ENCODE results near the gene UGT1A6.

DNA sequence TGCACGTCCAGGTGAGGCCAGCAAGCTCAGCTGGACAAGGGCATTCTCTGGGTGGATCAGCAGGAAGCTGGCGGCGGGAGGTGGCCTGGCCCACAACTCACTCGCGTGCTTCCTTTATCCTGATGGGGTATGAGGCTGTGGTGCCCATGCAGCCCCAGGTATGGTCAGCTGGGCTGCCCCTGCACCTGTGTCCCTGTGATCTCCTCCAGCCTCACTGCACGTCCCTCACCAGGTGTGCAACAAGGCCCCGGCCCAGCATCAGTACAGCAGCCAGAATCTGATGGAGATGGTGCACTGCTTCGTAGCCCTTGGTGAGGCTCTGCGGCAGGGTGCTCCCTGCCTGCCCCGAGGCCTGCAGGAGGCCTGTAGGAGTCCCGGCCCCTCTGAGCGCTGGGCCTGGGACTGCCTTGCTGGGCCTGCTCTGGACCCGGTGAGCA, 103.1 kb downstream of the UGT1A6 start:
- TF ChIP-seq CTCF (IDR thresholded peaks at IDR 0.05; ENCODE audit: low read length) (no peak), EZH2 (IDR thresholded peaks at IDR 0.05; ENCODE audit: borderline replicate concordance, low read length) (no peak)
